Fibroblast of lung (primary cell): ENCODE measurements around the gene RAB6A. TPM values are rescaled to one million over a fixed set of nuclear protein-coding genes. Genes with fewer than 3 reads are reported as not detected.

ENCODE experiments used
- DNase-seq, 2 donors: peaks; one replicate each; pipeline versions ENCODE4 v3.0.0 to v3.0.0-alpha.2; 2010; ENCODE audit warnings: low read depth in 2 of 2
- H2AFZ ChIP-seq: 2 replicates; pipeline ENCODE4 v1.5.1; 2012; ENCODE audit warnings: low read length, control low read depth, inconsistent platforms
- H3K27ac ChIP-seq: 2 replicates; pipeline ENCODE4 v1.5.1; 2011; ENCODE audit warnings: low read length, control low read depth; ENCODE audit not compliant: insufficient read depth
- H3K27me3 ChIP-seq: 2 replicates; pipeline ENCODE4 v1.5.1; 2011; ENCODE audit warnings: mild to moderate bottlenecking, low read length; ENCODE audit not compliant: control insufficient read depth, insufficient read depth
- H3K36me3 ChIP-seq: 2 replicates; pipeline ENCODE4 v1.5.1; 2011; ENCODE audit warnings: low read length; ENCODE audit not compliant: control insufficient read depth, insufficient read depth
- H3K4me1 ChIP-seq: 2 replicates; pipeline ENCODE4 v1.5.1; 2011; ENCODE audit warnings: low read length; ENCODE audit not compliant: control insufficient read depth, insufficient read depth; ENCODE audit errors: extremely low read depth
- H3K4me2 ChIP-seq: 2 replicates; pipeline ENCODE4 v1.5.1; 2011; ENCODE audit warnings: low read length, control low read depth; ENCODE audit not compliant: insufficient read depth; ENCODE audit errors: extremely low read depth
- H3K4me3 ChIP-seq, 4 experiments: fragments of 200-600 bp in 1 of 4; sonication (generic) in 1 of 4; replicated peaks in 1 of 4; 2 replicates each; pipeline ENCODE4 v1.5.1; 2011 to 2016; ENCODE audit warnings: low read length in 4 of 4, low read depth in 3 of 4, mild to moderate bottlenecking in 3 of 4, control low read depth in 2 of 4, inconsistent platforms in 1 of 4, mixed read lengths in 1 of 4; ENCODE audit not compliant: insufficient read depth in 1 of 4; ENCODE audit errors: control extremely low read depth in 1 of 4
- H3K79me2 ChIP-seq: 2 replicates; pipeline ENCODE4 v1.5.1; 2012; ENCODE audit warnings: mild to moderate bottlenecking, low read length, inconsistent platforms; ENCODE audit not compliant: control insufficient read depth, insufficient read depth
- H3K9ac ChIP-seq: 2 replicates; pipeline ENCODE4 v1.5.1; 2011; ENCODE audit warnings: mild to moderate bottlenecking, low read length, control low read depth; ENCODE audit not compliant: insufficient read depth
- H3K9me3 ChIP-seq: 2 replicates; pipeline ENCODE4 v1.5.1; 2012; ENCODE audit warnings: low read depth, low read length; ENCODE audit not compliant: control insufficient read depth, insufficient read depth
- H4K20me1 ChIP-seq: 2 replicates; pipeline ENCODE4 v1.5.1; 2011; ENCODE audit warnings: low read length; ENCODE audit not compliant: control insufficient read depth, insufficient read depth; ENCODE audit errors: extremely low read depth
- EZH2 ChIP-seq: IDR thresholded peaks from 2 replicates; pipeline ENCODE4 v1.5.1; 2012; ENCODE audit warnings: low read length, control low read depth, mild to moderate bottlenecking; ENCODE audit errors: missing control alignments
- polyA plus RNA-seq, 2 donors: library from polyadenylated mRNA; depleted of rRNA in 1 of 2; stranded (reverse) in 1 of 2; unstranded in 1 of 2; fragments of >200 nt; gene quantifications; 2 replicates each; pipeline ENCODE4 v1.2.1, GENCODE V29; 2011 to 2012; ENCODE audit warnings: missing spikeins in 1 of 2
- total RNA-seq: library from RNA; depleted of rRNA; stranded (reverse); fragments of >200 nt; gene quantifications from 2 replicates; pipeline ENCODE4 v1.2.1, GENCODE V29; 2014
- TF ChIP-seq, protein P1 (sequence below), 2 donors: IDR thresholded peaks in 1 of 2; conservative IDR thresholded peaks in 1 of 2; 1 replicate in 1 of 2; 2 replicates in 1 of 2; pipeline ENCODE4 v1.5.1; 2011 to 2012; ENCODE audit warnings: low read length in 2 of 2, control low read depth in 1 of 2, inconsistent platforms in 1 of 2, low read depth in 1 of 2, mild to moderate bottlenecking in 1 of 2

The RAB6A gene
- total and polyA plus RNA-seq, 2 donors (not counting 1 experiment from before 2014, with no cell fraction given): 103 to 255 TPM

DNA sequence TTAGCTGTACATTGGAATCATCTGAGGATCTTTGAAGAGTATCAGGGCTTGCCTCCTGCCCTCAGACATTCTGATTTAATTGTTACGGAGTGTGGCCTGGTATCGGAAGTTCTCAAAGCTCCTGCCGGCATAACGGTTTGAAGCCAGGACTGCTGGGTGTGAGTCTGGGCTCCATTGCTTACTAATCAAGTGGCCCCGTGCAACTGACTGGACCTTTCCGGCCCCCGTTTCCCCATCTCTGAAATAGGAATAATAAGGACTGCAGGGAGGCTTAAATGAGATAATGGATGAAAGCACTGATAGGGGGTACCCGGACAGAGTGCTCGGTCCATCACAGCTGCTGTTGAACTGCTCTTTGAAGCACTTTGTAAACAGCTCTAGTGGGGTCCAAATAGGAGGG, 112.8 kb downstream of the RAB6A start:
- TF ChIP-seq, protein P1, sequence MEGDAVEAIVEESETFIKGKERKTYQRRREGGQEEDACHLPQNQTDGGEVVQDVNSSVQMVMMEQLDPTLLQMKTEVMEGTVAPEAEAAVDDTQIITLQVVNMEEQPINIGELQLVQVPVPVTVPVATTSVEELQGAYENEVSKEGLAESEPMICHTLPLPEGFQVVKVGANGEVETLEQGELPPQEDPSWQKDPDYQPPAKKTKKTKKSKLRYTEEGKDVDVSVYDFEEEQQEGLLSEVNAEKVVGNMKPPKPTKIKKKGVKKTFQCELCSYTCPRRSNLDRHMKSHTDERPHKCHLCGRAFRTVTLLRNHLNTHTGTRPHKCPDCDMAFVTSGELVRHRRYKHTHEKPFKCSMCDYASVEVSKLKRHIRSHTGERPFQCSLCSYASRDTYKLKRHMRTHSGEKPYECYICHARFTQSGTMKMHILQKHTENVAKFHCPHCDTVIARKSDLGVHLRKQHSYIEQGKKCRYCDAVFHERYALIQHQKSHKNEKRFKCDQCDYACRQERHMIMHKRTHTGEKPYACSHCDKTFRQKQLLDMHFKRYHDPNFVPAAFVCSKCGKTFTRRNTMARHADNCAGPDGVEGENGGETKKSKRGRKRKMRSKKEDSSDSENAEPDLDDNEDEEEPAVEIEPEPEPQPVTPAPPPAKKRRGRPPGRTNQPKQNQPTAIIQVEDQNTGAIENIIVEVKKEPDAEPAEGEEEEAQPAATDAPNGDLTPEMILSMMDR (conservative IDR thresholded peaks at IDR 0.05 in 1 of 2, IDR thresholded peaks at IDR 0.05 in 1 of 2; ENCODE audit: low read depth in 1 of 2, low read length in 2 of 2): no peak
- TF ChIP-seq EZH2: no peak
- Histone ChIP-seq H2AFZ (no peak overlapping the region), H3K4me3 (no peak overlapping the region), H3K4me2 (no peak overlapping the region), H3K36me3 (no peaks in the 10 kb centered on the region), H3K79me2 (no peaks in the 10 kb centered on the region), H3K27ac (no peak overlapping the region), H3K9ac (no peak overlapping the region), H3K9me3 (no peaks in the 10 kb centered on the region), H3K4me1 (no peaks in the 10 kb centered on the region), H4K20me1 (no peaks in the 10 kb centered on the region), H3K27me3 (peaks cover 14% of the 10 kb centered on the region)
- DNase-seq: no peak

DNA sequence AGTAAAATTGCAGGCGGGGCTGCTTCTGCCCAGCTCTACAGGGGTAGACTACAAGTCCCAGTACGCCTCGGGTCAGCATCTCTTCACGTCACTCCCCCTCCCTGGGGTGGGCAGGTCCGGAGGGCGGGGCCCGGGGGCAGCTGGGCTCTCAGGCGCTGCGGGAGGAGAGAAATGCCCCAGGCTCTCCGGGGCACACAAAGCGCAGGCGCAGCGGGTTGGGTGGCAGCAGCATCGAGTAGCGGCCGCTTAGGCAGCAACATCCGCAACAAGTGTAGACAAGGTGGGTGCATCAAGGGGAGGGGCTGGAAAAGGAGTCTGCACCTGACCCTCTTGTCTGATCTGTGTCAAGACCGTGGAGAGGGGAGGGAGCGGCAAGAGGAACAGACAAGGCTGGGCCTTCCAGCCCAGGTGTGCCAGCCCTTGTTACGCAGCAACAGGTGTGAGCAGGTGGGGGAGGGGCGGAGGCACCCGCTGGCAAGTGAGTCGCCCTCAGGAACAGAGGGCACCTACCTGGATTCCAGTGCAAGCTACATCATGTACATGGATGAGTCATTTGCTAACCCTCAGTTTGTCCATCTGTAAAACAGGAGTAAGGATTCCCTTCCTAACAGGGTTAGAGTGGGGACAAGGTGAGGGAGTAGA, 113.3 kb downstream of the RAB6A start:
- H3K4me3 ChIP-seq: peak overlapping the region in 2 of 4 experiments; percentile 19 to 33
- H2AFZ ChIP-seq: no peak overlapping the region
- H3K9ac ChIP-seq: no peak overlapping the region

DNA sequence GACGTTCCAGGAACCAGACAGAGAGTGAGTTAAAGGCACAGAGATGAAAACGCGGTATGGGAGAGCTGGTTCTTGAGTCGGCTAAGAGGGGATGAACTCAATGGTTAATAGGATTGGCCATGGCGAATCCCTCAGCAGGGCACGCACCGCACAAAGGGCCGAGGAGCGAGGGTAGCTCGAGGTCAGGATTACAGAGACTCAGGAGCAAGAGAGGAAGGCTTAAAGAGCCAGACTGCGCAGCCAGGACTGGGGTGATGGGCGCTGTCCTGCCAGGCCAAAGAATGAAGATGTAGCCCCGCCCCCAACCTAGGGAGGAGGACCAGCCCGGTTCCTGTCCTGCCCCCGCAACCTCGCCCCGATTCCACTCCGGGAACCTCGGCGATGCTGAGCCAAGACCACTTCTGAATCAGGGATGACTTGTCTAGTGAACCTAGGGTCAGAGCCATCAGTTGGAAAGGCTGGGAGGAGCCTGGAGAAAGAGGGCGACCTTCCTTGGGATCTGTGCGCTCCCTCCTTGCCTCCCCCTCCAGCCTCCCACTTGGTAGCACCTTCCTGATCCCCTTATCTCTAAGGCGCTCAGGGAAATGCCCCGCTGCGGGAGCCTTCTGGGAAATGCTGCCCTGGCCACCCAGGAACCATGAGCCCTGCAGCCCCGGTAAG, 114.8 kb downstream of the RAB6A start, which contains the start of gene PLEKHB1:
Gene PLEKHB1 (plus strand): TSS at position 610 of the 660 bp plus-strand sequence. CDS start 28 bp downstream, at position 638.
- H3K9me3 ChIP-seq: no peaks in the 10 kb centered on the region
- TF ChIP-seq, protein P1 (conservative IDR thresholded peaks at IDR 0.05 in 1 of 2, IDR thresholded peaks at IDR 0.05 in 1 of 2; ENCODE audit: low read depth in 1 of 2, low read length in 2 of 2): no peak
- TF ChIP-seq EZH2: no peak
- H3K4me2 ChIP-seq: no peak within 1 kb of the TSS

More for the DNA sequence above, 113.3 kb downstream of the RAB6A start:
- DNase-seq: peak; percentile 74 to 79
- H3K27me3 ChIP-seq: peaks cover 14% of the 10 kb centered on the region
- H3K36me3 ChIP-seq: no peaks in the 10 kb centered on the region
- no peaks in the 10 kb centered on the region for H3K79me2 ChIP-seq
- no peaks in the 10 kb centered on the region for H3K9me3 ChIP-seq
- H4K20me1 ChIP-seq: no peaks in the 10 kb centered on the region
- H3K4me2 ChIP-seq: peak overlapping the region; percentile 72
- H3K4me1 ChIP-seq: no peaks in the 10 kb centered on the region
- no peak for TF ChIP-seq EZH2
- TF ChIP-seq, protein P1 (conservative IDR thresholded peaks at IDR 0.05 in 1 of 2, IDR thresholded peaks at IDR 0.05 in 1 of 2; ENCODE audit: low read depth in 1 of 2, low read length in 2 of 2): no peak
- no peak overlapping the region for H3K27ac ChIP-seq

More for the DNA sequence above, 114.8 kb downstream of the RAB6A start, which contains the start of gene PLEKHB1:
- no peak for DNase-seq
- no peaks in the 10 kb centered on the region for H4K20me1 ChIP-seq
- no peaks in the 10 kb centered on the region for H3K79me2 ChIP-seq
- no peak within 1 kb of the TSS for H3K4me3 ChIP-seq
- no peaks in the 10 kb centered on the region for H3K36me3 ChIP-seq
- H2AFZ ChIP-seq: no peak within 1 kb of the TSS
- H3K9ac ChIP-seq: no peak within 1 kb of the TSS
- peaks cover 14% of the 10 kb centered on the region for H3K27me3 ChIP-seq
- no peak within 1 kb of the TSS for H3K27ac ChIP-seq
- H3K4me1 ChIP-seq: no peaks in the 10 kb centered on the region
